Suprapubic skin (tissue), 4 donors: Measurements from ENCODE around the gene NTN1. TPM values are rescaled to one million over a fixed set of nuclear protein-coding genes. Genes with fewer than 3 reads are reported as not detected.

Experiments
- DNase-seq, 2 donors: peaks; one replicate each; pipeline ENCODE4 v3.0.0-alpha.2; 2019; ENCODE audit warnings: low spot score in 2 of 2
- H3K27ac ChIP-seq: fragments of 200-600 bp; sonication (generic); one replicate; pipeline ENCODE4 v1.5.1; 2019
- H3K27me3 ChIP-seq: fragments of 200-600 bp; sonication (generic); one replicate; pipeline ENCODE4 v1.5.1; 2019
- H3K36me3 ChIP-seq: fragments of 200-600 bp; sonication (generic); one replicate; pipeline ENCODE4 v1.5.1; 2019
- H3K4me1 ChIP-seq: fragments of 200-600 bp; sonication (generic); one replicate; pipeline ENCODE4 v1.5.1; 2019
- H3K4me3 ChIP-seq: fragments of 200-600 bp; sonication (generic); one replicate; pipeline ENCODE4 v1.5.1; 2019; ENCODE audit warnings: mild to moderate bottlenecking
- H3K9me3 ChIP-seq: fragments of 200-600 bp; sonication (generic); one replicate; pipeline ENCODE4 v1.5.1; 2019
- CTCF ChIP-seq, 2 donors: fragments of 200-600 bp in 1 of 2; fragments of 450-650 bp in 1 of 2; sonication (generic) in 1 of 2; IDR thresholded peaks; one replicate each; pipeline ENCODE4 v1.5.1; 2016 to 2019; ENCODE audit warnings: antibody characterized with exemption in 2 of 2, mild to moderate bottlenecking in 1 of 2, moderate library complexity in 1 of 2
- EP300 ChIP-seq: sonication (generic); formaldehyde crosslinking; IDR thresholded peaks from one replicate; pipeline ENCODE4 v1.6.1; 2017; ENCODE audit warnings: antibody characterized with exemption
- POLR2A ChIP-seq, 2 donors: fragments of 450-650 bp; IDR thresholded peaks; one replicate each; pipeline ENCODE4 v1.6.1; 2017; ENCODE audit warnings: antibody characterized with exemption in 2 of 2, mild to moderate bottlenecking in 2 of 2, moderate library complexity in 2 of 2
- POLR2AphosphoS5 ChIP-seq, 3 donors: sonication (generic); formaldehyde crosslinking; IDR thresholded peaks; one replicate each; pipeline ENCODE4 v1.6.1; 2017; ENCODE audit warnings: antibody characterized with exemption in 3 of 3
- WGBS: methylation state at CpG from one replicate; pipeline ENCODE4 v1.1.5; 2018; 5-methylcytosine and 5-hydroxymethylcytosine counted together
- total RNA-seq, 4 donors: library from RNA; depleted of rRNA; stranded (reverse); fragments of >200 nt; gene quantifications; one replicate each; pipeline ENCODE4 v1.1.0, GENCODE V29; 2016

Gene NTN1
- total RNA-seq, 4 donors from 2014 or later, result 2.4 to 5.9 (median 3.4) TPM

DNA sequence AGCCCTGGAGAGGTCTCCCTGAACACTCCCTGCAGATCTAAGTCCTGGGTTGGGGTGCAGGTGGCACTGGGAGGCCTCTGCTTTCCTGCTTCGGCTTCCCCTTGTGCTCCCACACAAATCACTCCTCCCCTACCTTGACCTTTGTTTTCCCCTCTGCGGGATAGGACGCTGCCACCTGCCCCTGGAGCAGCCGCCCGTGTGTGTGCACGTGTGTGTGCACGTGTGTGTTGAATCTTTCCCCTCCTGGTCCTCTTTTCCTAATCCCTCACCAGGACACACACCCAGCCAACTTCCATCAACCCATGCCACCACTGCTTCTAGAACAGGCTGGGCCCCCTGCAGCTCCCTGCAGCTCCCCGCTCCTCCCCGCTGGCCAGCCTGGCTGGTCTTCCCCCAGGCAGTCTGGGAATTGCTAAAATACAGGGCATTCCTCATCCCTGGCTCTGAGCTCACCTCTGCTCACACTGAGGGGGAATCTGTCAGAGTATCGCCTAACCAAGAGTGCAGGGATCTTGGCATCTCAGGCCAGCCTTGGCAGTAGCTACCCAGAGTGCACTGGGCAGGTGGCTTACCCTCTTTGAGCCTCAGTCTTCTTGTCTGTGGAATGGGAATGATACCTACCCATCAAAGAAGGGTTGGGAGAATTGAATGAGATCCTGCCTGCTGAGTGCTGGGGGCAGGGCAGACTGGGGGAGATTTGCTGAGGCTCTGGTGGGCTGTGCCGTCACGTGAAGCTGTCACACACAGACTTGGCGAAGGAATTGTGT lies 198.5 kb downstream of the NTN1 start:
- H3K9me3 ChIP-seq, result peaks cover 10% of the 10 kb centered on the region
- 94% methylated on average over 13 of the region's 13 CpGs for WGBS
- no peak for TF ChIP-seq POLR2A (IDR thresholded peaks at IDR 0.05)
- no peak for TF ChIP-seq EP300
- no peak for TF ChIP-seq CTCF (IDR thresholded peaks at IDR 0.05)
- TF ChIP-seq POLR2AphosphoS5 (IDR thresholded peaks at IDR 0.05), result no peak
- H3K27me3 ChIP-seq, result no peaks in the 10 kb centered on the region
- no peak overlapping the region for H3K27ac ChIP-seq
- H3K36me3 ChIP-seq, result no peaks in the 10 kb centered on the region
- no peak overlapping the region for H3K4me3 ChIP-seq
- H3K4me1 ChIP-seq, result peaks cover 5% of the 10 kb centered on the region
- DNase-seq, result no peak

- Histone ChIP-seq H3K27ac (no peak overlapping the region), H3K36me3 (no peaks in the 10 kb centered on the region)
Measured at GRCh38 chr17:9220398-9221146, 199.3 kb downstream of the NTN1 start.

DNA sequence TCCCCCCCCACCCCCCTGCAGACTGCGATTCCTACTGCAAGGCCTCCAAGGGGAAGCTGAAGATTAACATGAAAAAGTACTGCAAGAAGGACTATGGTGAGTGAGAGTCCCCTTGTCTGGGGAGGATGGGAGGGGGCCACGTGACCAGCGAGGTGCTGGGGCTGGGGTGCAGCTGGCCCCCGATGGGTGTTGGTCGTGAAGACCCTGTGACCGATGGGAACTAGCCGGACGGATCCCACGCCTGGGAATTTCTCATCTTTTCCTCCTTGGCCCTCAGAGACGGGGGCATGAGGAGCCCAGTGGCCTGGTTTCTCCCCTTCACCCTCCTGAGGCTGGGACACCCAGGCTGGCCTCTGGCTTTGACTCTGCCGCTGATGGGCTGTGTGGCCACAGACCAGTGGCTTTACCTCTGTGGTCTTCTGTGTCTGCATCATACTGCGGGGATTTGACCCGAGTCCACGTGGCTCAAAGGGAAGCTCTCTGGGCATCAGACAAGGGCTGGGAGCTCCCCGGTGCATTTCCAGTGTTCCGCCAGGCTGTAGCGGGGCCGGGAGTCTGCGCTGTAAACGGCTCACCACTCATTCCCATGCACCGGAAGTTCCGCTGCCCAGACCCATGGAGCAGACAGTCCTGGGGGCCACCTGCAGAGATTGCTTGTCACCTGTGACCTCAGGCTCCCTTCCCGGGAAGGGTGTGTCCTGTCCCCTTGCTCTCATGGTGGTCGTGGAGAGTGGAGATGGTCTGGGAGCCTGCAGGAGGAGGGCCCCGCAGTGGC lies 200.0 kb downstream of the NTN1 start:
- WGBS, result 95% methylated on average over 9 of the region's 25 CpGs
- Histone ChIP-seq H3K36me3 (no peaks in the 10 kb centered on the region), H3K9me3 (no peaks in the 10 kb centered on the region), H3K27me3 (no peaks in the 10 kb centered on the region), H3K4me3 (no peak overlapping the region), H3K4me1 (peaks cover 11% of the 10 kb centered on the region), H3K27ac (no peak overlapping the region)
- TF ChIP-seq POLR2A (IDR thresholded peaks at IDR 0.05) (no peak), CTCF (IDR thresholded peaks at IDR 0.05) (no peak), EP300 (no peak), POLR2AphosphoS5 (IDR thresholded peaks at IDR 0.05) (no peak)
- DNase-seq, result no peak

More at GRCh38 chr17:9220398-9221146, 199.3 kb downstream of the NTN1 start:
- 96% methylated on average over 18 of the region's 23 CpGs for WGBS
- DNase-seq, result no peak
- Histone ChIP-seq H3K4me3 (no peak overlapping the region), H3K9me3 (peaks cover 4% of the 10 kb centered on the region), H3K27me3 (no peaks in the 10 kb centered on the region), H3K4me1 (peaks cover 8% of the 10 kb centered on the region)
- TF ChIP-seq POLR2AphosphoS5 (IDR thresholded peaks at IDR 0.05) (no peak), POLR2A (IDR thresholded peaks at IDR 0.05) (no peak), CTCF (IDR thresholded peaks at IDR 0.05) (no peak), EP300 (no peak)

GRCh38 chr17:9221922-9222180 lies 200.5 kb downstream of the NTN1 start:
- Histone ChIP-seq H3K36me3 (no peaks in the 10 kb centered on the region), H3K9me3 (no peaks in the 10 kb centered on the region), H3K4me1 (peaks cover 11% of the 10 kb centered on the region), H3K27me3 (no peaks in the 10 kb centered on the region), H3K4me3 (no peak overlapping the region), H3K27ac (no peak overlapping the region)
- DNase-seq, result no peak
- WGBS, result 100% methylated on average over 1 of the region's 5 CpGs
- TF ChIP-seq CTCF (IDR thresholded peaks at IDR 0.05), result no peak
- no peak for TF ChIP-seq POLR2AphosphoS5 (IDR thresholded peaks at IDR 0.05)
- no peak for TF ChIP-seq EP300
- no peak for TF ChIP-seq POLR2A (IDR thresholded peaks at IDR 0.05)

- whole genome bisulfite sequencing, result 80% methylated on average over 8 of the region's 8 CpGs
- Histone ChIP-seq H3K27ac (no peak overlapping the region), H3K36me3 (no peaks in the 10 kb centered on the region), H3K27me3 (no peaks in the 10 kb centered on the region), H3K4me1 (peaks cover 14% of the 10 kb centered on the region), H3K4me3 (no peak overlapping the region), H3K9me3 (no peaks in the 10 kb centered on the region)
- no peak for DNase-seq
- no peak for TF ChIP-seq POLR2AphosphoS5 (IDR thresholded peaks at IDR 0.05)
Measured at GRCh38 chr17:9223531-9223930, 202.2 kb downstream of the NTN1 start.
